HepG2 (cell line): ENCODE data around the gene CLCN4. TPM values are rescaled to one million over a fixed set of nuclear protein-coding genes. Genes with fewer than 3 reads are reported as not detected.
A peak's percentile ranks its signal among the peaks of the same experiment; 100 is the strongest.

Source experiments
- ATAD3A ChIP-seq: sonication (generic); formaldehyde crosslinking; IDR thresholded peaks from 2 replicates; pipeline ENCODE4 v1.4.0; 2020; ENCODE audit warnings: missing genetic modification reagents
- BRCA1 ChIP-seq: sonication (generic); formaldehyde crosslinking; IDR thresholded peaks from 2 replicates; pipeline ENCODE4 v1.4.0; 2020; ENCODE audit warnings: missing genetic modification reagents
- CBX5 ChIP-seq: sonication (generic); formaldehyde crosslinking; IDR thresholded peaks from 2 replicates; pipeline ENCODE4 v1.4.0; 2020; ENCODE audit warnings: missing genetic modification reagents, borderline replicate concordance
- CHCHD3 ChIP-seq: sonication (generic); formaldehyde crosslinking; IDR thresholded peaks from 2 replicates; pipeline ENCODE4 v1.8.0; 2022; ENCODE audit warnings: mild to moderate bottlenecking, missing genetic modification reagents, moderate library complexity
- FOXO1 ChIP-seq: sonication (generic); formaldehyde crosslinking; IDR thresholded peaks from 2 replicates; pipeline ENCODE4 v1.4.0; 2020; ENCODE audit warnings: missing genetic modification reagents
- KDM6A ChIP-seq: IDR thresholded peaks from 2 replicates; pipeline ENCODE4 v1.6.1; 2016; ENCODE audit warnings: low read depth
- KLF13 ChIP-seq: sonication (generic); formaldehyde crosslinking; IDR thresholded peaks from 2 replicates; pipeline ENCODE4 v1.4.0; 2020; ENCODE audit warnings: mild to moderate bottlenecking, missing genetic modification reagents
- MBNL3 ChIP-seq: fragments of 250-450 bp; sonication (Bioruptor Pico); conservative IDR thresholded peaks from 2 replicates; pipeline ENCODE4 v1.8.0; 2022; ENCODE audit warnings: mild to moderate bottlenecking, inconsistent platforms
- MTF1 ChIP-seq: sonication (generic); formaldehyde crosslinking; IDR thresholded peaks from 2 replicates; pipeline ENCODE4 v1.5.0; 2020; ENCODE audit warnings: missing genetic modification reagents
- MXI1 ChIP-seq: IDR thresholded peaks from 3 replicates; pipeline ENCODE4 v1.6.1; 2012; ENCODE audit warnings: low read depth, low read length, inconsistent platforms, borderline replicate concordance
- SP2 ChIP-seq: sonication (generic); formaldehyde crosslinking; IDR thresholded peaks from 2 replicates; pipeline ENCODE4 v1.5.1; 2020; ENCODE audit warnings: mild to moderate bottlenecking, missing genetic modification reagents
- TAF15 ChIP-seq: fragments of 200-400 bp; formaldehyde crosslinking; IDR thresholded peaks from one replicate; pipeline ENCODE4 v1.6.1; 2018; ENCODE audit warnings: mild to moderate bottlenecking, low read depth, low read length; ENCODE audit not compliant: poor library complexity, severe bottlenecking
- ZIK1 ChIP-seq: sonication (generic); formaldehyde crosslinking; IDR thresholded peaks from 2 replicates; pipeline ENCODE4 v1.5.0; 2020; ENCODE audit warnings: mild to moderate bottlenecking, low read depth, missing genetic modification reagents, borderline replicate concordance
- ZNF430 ChIP-seq: sonication (generic); formaldehyde crosslinking; IDR thresholded peaks from 2 replicates; pipeline ENCODE4 v1.9.0; 2021; ENCODE audit warnings: mild to moderate bottlenecking, missing genetic modification reagents
- ZNF468 ChIP-seq: sonication (generic); formaldehyde crosslinking; IDR thresholded peaks from 2 replicates; pipeline ENCODE4 v1.8.0; 2022; ENCODE audit warnings: mild to moderate bottlenecking, moderate library complexity, missing genetic modification reagents
- ZNF737 ChIP-seq: sonication (generic); formaldehyde crosslinking; IDR thresholded peaks from 2 replicates; pipeline ENCODE4 v1.5.0; 2020; ENCODE audit warnings: missing genetic modification reagents, mild to moderate bottlenecking, borderline replicate concordance
- polyA plus RNA-seq, 8 experiments: library from polyadenylated mRNA; depleted of rRNA in 3 of 8; stranded (reverse) in 7 of 8; unstranded in 1 of 8; fragments of >200 nt; fragmentation: Illumina TruSeq in 4 of 8; extraction: Trizol in 4 of 8; gene quantifications; 2 replicates each; pipeline versions ENCODE4 v1.2.1 to v1.2.3, GENCODE V29; 2011 to 2016; ENCODE audit warnings: low read depth in 4 of 8, missing spikeins in 1 of 8, mixed read lengths in 1 of 8; ENCODE audit not compliant: insufficient read depth in 1 of 8
- total RNA-seq, 5 experiments: library from RNA; depleted of rRNA; stranded (reverse); fragments of >200 nt; fragmentation: Illumina TruSeq; extraction: Trizol; gene quantifications; 2 replicates each; pipeline ENCODE4 v1.2.3, GENCODE V29; 2016; ENCODE audit warnings: low read depth in 1 of 5
- TF ChIP-seq, protein P1 (sequence below): IDR thresholded peaks from 2 replicates; pipeline ENCODE4 v1.6.1; 2016; ENCODE audit warnings: missing compliant biosample characterization, missing genetic modification reagents, borderline replicate concordance
- TF ChIP-seq, protein P2 (sequence below): sonication (generic); IDR thresholded peaks from 2 replicates; pipeline ENCODE4 v1.6.1; 2016; ENCODE audit warnings: low read depth, borderline replicate concordance
- TF ChIP-seq, protein P3 (sequence below): sonication (generic); formaldehyde crosslinking; IDR thresholded peaks from 2 replicates; pipeline ENCODE4 v1.4.0; 2020; ENCODE audit warnings: missing genetic modification reagents
- TF ChIP-seq, protein P4 (sequence below): sonication (generic); formaldehyde crosslinking; IDR thresholded peaks from 2 replicates; pipeline ENCODE4 v1.5.0; 2020; ENCODE audit warnings: missing genetic modification reagents
- TF ChIP-seq, protein P5 (sequence below): fragments of 450-650 bp; IDR thresholded peaks from 2 replicates; pipeline ENCODE4 v1.6.1; 2017
- TF ChIP-seq, protein P6 (sequence below): sonication (generic); formaldehyde crosslinking; IDR thresholded peaks from 2 replicates; pipeline ENCODE4 v1.8.0; 2022; ENCODE audit warnings: mild to moderate bottlenecking, missing genetic modification reagents, moderate library complexity

Gene CLCN4
- total and polyA plus RNA-seq, 2 of the 13 experiments (the other 11 are each of a cell fraction or from before 2014, with no cell fraction given) = 1.8 to 2.5 TPM

DNA sequence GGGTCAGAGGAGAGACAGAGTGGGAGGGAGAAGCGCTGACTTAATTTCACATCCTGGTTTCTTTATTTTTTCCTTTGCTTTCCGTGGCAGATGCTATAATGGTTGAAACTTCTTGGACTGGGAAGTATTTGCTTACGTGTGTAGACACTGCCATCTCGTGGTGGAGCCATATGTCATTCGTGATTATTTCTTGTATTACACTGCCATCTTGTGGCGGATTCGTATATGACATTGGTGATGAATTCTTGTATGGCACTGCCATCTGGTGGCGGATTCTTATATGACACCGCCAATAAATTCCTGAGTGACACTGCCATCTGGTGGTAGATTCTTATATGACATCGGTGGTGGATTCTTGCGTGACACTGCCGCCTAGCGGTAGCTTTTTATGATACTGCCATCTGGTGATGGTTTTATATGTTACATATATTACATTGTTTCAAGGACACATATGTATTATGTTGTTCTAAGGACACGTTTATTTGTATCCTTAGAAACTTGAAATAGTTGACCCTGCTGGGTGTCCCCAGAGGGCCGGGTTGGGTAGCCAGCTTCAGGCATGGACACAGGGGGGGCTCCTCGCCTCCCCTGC is 37.3 kb upstream of the CLCN4 start (continued):
- TF ChIP-seq, protein P1, sequence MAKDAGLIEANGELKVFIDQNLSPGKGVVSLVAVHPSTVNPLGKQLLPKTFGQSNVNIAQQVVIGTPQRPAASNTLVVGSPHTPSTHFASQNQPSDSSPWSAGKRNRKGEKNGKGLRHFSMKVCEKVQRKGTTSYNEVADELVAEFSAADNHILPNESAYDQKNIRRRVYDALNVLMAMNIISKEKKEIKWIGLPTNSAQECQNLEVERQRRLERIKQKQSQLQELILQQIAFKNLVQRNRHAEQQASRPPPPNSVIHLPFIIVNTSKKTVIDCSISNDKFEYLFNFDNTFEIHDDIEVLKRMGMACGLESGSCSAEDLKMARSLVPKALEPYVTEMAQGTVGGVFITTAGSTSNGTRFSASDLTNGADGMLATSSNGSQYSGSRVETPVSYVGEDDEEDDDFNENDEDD (CRISPR knock-in tag) = no peak
- TF ChIP-seq MXI1 = no peak
- no peak for TF ChIP-seq MTF1 (CRISPR knock-in tag)
- TF ChIP-seq, protein P2, sequence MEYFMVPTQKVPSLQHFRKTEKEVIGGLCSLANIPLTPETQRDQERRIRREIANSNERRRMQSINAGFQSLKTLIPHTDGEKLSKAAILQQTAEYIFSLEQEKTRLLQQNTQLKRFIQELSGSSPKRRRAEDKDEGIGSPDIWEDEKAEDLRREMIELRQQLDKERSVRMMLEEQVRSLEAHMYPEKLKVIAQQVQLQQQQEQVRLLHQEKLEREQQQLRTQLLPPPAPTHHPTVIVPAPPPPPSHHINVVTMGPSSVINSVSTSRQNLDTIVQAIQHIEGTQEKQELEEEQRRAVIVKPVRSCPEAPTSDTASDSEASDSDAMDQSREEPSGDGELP = no peak; the same call in 1 of the 2 replicates
- TF ChIP-seq, protein P3, sequence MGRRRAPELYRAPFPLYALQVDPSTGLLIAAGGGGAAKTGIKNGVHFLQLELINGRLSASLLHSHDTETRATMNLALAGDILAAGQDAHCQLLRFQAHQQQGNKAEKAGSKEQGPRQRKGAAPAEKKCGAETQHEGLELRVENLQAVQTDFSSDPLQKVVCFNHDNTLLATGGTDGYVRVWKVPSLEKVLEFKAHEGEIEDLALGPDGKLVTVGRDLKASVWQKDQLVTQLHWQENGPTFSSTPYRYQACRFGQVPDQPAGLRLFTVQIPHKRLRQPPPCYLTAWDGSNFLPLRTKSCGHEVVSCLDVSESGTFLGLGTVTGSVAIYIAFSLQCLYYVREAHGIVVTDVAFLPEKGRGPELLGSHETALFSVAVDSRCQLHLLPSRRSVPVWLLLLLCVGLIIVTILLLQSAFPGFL (CRISPR knock-in tag) = no peak
- TF ChIP-seq TAF15 = no peak
- TF ChIP-seq KDM6A (CRISPR knock-in tag) = no peak
- no peak for TF ChIP-seq FOXO1 (CRISPR knock-in tag)
- TF ChIP-seq, protein P4, sequence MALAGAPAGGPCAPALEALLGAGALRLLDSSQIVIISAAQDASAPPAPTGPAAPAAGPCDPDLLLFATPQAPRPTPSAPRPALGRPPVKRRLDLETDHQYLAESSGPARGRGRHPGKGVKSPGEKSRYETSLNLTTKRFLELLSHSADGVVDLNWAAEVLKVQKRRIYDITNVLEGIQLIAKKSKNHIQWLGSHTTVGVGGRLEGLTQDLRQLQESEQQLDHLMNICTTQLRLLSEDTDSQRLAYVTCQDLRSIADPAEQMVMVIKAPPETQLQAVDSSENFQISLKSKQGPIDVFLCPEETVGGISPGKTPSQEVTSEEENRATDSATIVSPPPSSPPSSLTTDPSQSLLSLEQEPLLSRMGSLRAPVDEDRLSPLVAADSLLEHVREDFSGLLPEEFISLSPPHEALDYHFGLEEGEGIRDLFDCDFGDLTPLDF = no peak
- no peak for TF ChIP-seq ATAD3A
- no peak for TF ChIP-seq MBNL3 (CRISPR knock-in tag)
- TF ChIP-seq ZNF737 (CRISPR knock-in tag) = no peak
- no peak for TF ChIP-seq CHCHD3 (CRISPR knock-in tag)
- TF ChIP-seq, protein P5, sequence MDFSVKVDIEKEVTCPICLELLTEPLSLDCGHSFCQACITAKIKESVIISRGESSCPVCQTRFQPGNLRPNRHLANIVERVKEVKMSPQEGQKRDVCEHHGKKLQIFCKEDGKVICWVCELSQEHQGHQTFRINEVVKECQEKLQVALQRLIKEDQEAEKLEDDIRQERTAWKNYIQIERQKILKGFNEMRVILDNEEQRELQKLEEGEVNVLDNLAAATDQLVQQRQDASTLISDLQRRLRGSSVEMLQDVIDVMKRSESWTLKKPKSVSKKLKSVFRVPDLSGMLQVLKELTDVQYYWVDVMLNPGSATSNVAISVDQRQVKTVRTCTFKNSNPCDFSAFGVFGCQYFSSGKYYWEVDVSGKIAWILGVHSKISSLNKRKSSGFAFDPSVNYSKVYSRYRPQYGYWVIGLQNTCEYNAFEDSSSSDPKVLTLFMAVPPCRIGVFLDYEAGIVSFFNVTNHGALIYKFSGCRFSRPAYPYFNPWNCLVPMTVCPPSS = no peak
- no peak for TF ChIP-seq BRCA1
- TF ChIP-seq ZIK1 = no peak
- TF ChIP-seq KLF13 (CRISPR knock-in tag) = no peak
- TF ChIP-seq SP2 (CRISPR knock-in tag) = no peak
- TF ChIP-seq ZNF430 (CRISPR knock-in tag) = no peak
- peak; percentile 76; the same call in 1 of the 2 replicates for TF ChIP-seq CBX5 (CRISPR knock-in tag)
- no peak for TF ChIP-seq ZNF468
- TF ChIP-seq, protein P6, sequence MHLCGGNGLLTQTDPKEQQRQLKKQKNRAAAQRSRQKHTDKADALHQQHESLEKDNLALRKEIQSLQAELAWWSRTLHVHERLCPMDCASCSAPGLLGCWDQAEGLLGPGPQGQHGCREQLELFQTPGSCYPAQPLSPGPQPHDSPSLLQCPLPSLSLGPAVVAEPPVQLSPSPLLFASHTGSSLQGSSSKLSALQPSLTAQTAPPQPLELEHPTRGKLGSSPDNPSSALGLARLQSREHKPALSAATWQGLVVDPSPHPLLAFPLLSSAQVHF (CRISPR knock-in tag) = no peak
